ENCODE measurements around the gene CTTNBP2.

- no peak for TF ChIP-seq POLR2A (IDR thresholded peaks at IDR 0.05; ENCODE audit: low read depth, low read length)
- TF ChIP-seq EZH2 (IDR thresholded peaks at IDR 0.05; ENCODE audit: borderline replicate concordance, control insufficient read depth, low read depth, low read length): no peak
- TF ChIP-seq CTCF (IDR thresholded peaks at IDR 0.05 in 2 of 3, conservative IDR thresholded peaks at IDR 0.05 in 1 of 3; ENCODE audit: control insufficient read depth in 2 of 3, extremely low read depth in 1 of 3, insufficient read depth in 1 of 3, low read depth in 3 of 3, low read length in 3 of 3): no peak
- no peak for TF ChIP-seq BCL11A (IDR thresholded peaks at IDR 0.05; ENCODE audit: low read depth, low read length)
- TF ChIP-seq E4F1 (IDR thresholded peaks at IDR 0.05; ENCODE audit: borderline replicate concordance, partially characterized antibody): no peak
- TF ChIP-seq SMC3 (IDR thresholded peaks at IDR 0.05; ENCODE audit: borderline replicate concordance, low read length): no peak
- no peak for TF ChIP-seq REST (IDR thresholded peaks at IDR 0.05; ENCODE audit: low read depth, low read length)
- no peak for TF ChIP-seq SIN3A (IDR thresholded peaks at IDR 0.05; ENCODE audit: low read depth, low read length)
- no peak for TF ChIP-seq RELB (IDR thresholded peaks at IDR 0.05; ENCODE audit: low read depth)
These were observed 209.2 kb downstream of the CTTNBP2 start for GRCh38 chr7:117664047-117664446.
